Ishikawa (cell line): ENCODE data around the gene HOXA6.

ENCODE experiments used
- CEBPB ChIP-seq: IDR thresholded peaks from 2 replicates; pipeline ENCODE4 v1.6.1; 2012
- EP300 ChIP-seq: IDR thresholded peaks from 2 replicates; pipeline ENCODE4 v1.6.1; 2012; ENCODE audit warnings: borderline replicate concordance
- FOXM1 ChIP-seq: IDR thresholded peaks from 2 replicates; pipeline ENCODE4 v1.6.1; 2012; ENCODE audit warnings: low read depth, borderline replicate concordance
- RAD21 ChIP-seq: IDR thresholded peaks from 2 replicates; pipeline ENCODE4 v1.6.1; 2012; ENCODE audit warnings: low read depth
- TAF1 ChIP-seq: IDR thresholded peaks from 2 replicates; pipeline ENCODE4 v1.6.1; 2012; ENCODE audit warnings: low read depth, mild to moderate bottlenecking
- USF1 ChIP-seq: IDR thresholded peaks from 2 replicates; pipeline ENCODE4 v1.6.1; 2012
- YY1 ChIP-seq: IDR thresholded peaks from 2 replicates; pipeline ENCODE4 v1.6.1; 2012; ENCODE audit warnings: low read depth
- ZBTB7A ChIP-seq: IDR thresholded peaks from 2 replicates; pipeline ENCODE4 v1.6.1; 2012; ENCODE audit warnings: low read depth
- TF ChIP-seq, protein P1 (sequence below): IDR thresholded peaks from 2 replicates; pipeline ENCODE4 v1.6.1; 2012; ENCODE audit warnings: low read depth, mild to moderate bottlenecking
- TF ChIP-seq, protein P2 (sequence below): IDR thresholded peaks from 2 replicates; pipeline ENCODE4 v1.6.1; 2012

DNA sequence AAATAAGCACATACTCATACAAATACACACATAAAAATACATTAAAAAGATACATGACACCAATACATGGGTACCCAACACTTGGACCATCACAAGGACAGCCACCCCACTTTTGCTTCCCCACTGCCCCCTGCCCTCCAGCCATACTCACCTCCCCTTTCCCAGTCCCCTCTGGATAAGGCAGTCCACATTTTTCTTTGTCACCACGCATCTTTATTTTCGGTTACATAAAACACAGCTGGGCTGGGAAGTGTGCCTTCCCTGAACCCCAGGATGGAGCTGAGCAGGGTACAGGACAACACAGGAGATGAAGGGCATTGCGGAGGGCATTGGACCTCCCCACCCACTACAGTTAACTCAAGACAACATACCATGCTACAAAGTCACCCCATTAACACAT lies 6.0 kb upstream of the HOXA6 start:
- TF ChIP-seq RAD21 = no peak
- TF ChIP-seq USF1 = no peak
- TF ChIP-seq, protein P1, sequence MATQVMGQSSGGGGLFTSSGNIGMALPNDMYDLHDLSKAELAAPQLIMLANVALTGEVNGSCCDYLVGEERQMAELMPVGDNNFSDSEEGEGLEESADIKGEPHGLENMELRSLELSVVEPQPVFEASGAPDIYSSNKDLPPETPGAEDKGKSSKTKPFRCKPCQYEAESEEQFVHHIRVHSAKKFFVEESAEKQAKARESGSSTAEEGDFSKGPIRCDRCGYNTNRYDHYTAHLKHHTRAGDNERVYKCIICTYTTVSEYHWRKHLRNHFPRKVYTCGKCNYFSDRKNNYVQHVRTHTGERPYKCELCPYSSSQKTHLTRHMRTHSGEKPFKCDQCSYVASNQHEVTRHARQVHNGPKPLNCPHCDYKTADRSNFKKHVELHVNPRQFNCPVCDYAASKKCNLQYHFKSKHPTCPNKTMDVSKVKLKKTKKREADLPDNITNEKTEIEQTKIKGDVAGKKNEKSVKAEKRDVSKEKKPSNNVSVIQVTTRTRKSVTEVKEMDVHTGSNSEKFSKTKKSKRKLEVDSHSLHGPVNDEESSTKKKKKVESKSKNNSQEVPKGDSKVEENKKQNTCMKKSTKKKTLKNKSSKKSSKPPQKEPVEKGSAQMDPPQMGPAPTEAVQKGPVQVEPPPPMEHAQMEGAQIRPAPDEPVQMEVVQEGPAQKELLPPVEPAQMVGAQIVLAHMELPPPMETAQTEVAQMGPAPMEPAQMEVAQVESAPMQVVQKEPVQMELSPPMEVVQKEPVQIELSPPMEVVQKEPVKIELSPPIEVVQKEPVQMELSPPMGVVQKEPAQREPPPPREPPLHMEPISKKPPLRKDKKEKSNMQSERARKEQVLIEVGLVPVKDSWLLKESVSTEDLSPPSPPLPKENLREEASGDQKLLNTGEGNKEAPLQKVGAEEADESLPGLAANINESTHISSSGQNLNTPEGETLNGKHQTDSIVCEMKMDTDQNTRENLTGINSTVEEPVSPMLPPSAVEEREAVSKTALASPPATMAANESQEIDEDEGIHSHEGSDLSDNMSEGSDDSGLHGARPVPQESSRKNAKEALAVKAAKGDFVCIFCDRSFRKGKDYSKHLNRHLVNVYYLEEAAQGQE = no peak
- TF ChIP-seq, protein P2, sequence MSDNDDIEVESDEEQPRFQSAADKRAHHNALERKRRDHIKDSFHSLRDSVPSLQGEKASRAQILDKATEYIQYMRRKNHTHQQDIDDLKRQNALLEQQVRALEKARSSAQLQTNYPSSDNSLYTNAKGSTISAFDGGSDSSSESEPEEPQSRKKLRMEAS = no peak
- TF ChIP-seq EP300 = no peak
- TF ChIP-seq FOXM1 = no peak
- TF ChIP-seq CEBPB = no peak
- TF ChIP-seq ZBTB7A = no peak
- TF ChIP-seq YY1 = no peak
- TF ChIP-seq TAF1 = no peak
